ENCODE results near the gene FRMPD1.
A peak's percentile ranks its signal among the peaks of the same experiment; 100 is the strongest.

FRMPD1 gene

GRCh38 chr9:37788332-37788731 is 137.6 kb downstream of the FRMPD1 start:
- peak; percentile 79 to 81 for DNase-seq (ENCODE audit: low read depth in 1 of 2, low spot score in 1 of 2)
- H3K27ac ChIP-seq (replicated peaks) = peak overlapping the region; percentile 71
- TF ChIP-seq GABPA (IDR thresholded peaks at IDR 0.05; ENCODE audit: low read depth) (no peak), POLR2AphosphoS5 (IDR thresholded peaks at IDR 0.05; ENCODE audit: low read depth) (peak; percentile 32; the same call in 1 of the 2 replicates), REST (IDR thresholded peaks at IDR 0.05; ENCODE audit: insufficient replicate concordance, low read depth) (no peak), SPI1 (IDR thresholded peaks at IDR 0.05; ENCODE audit: borderline replicate concordance, low read depth) (no peak; the same call in 1 of the 2 replicates)
- TF ChIP-seq, protein P1, sequence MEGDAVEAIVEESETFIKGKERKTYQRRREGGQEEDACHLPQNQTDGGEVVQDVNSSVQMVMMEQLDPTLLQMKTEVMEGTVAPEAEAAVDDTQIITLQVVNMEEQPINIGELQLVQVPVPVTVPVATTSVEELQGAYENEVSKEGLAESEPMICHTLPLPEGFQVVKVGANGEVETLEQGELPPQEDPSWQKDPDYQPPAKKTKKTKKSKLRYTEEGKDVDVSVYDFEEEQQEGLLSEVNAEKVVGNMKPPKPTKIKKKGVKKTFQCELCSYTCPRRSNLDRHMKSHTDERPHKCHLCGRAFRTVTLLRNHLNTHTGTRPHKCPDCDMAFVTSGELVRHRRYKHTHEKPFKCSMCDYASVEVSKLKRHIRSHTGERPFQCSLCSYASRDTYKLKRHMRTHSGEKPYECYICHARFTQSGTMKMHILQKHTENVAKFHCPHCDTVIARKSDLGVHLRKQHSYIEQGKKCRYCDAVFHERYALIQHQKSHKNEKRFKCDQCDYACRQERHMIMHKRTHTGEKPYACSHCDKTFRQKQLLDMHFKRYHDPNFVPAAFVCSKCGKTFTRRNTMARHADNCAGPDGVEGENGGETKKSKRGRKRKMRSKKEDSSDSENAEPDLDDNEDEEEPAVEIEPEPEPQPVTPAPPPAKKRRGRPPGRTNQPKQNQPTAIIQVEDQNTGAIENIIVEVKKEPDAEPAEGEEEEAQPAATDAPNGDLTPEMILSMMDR (IDR thresholded peaks at IDR 0.05; ENCODE audit: insufficient read depth, low read length) = no peak

GRCh38 chr9:37790096-37790495 is 139.3 kb downstream of the FRMPD1 start:
- Histone ChIP-seq H3K27ac (replicated peaks) (no peak overlapping the region), H3K27me3 (ENCODE audit: insufficient read depth, poor library complexity, severe bottlenecking) (no peaks in the 10 kb centered on the region), H3K4me3 (replicated peaks; ENCODE audit: insufficient read depth, low read length) (no peak overlapping the region)
- DNase-seq (ENCODE audit: low read depth in 1 of 2, low spot score in 1 of 2) = no peak
- TF ChIP-seq GABPA (IDR thresholded peaks at IDR 0.05; ENCODE audit: low read depth) (no peak), POLR2AphosphoS5 (IDR thresholded peaks at IDR 0.05; ENCODE audit: low read depth) (no peak), REST (IDR thresholded peaks at IDR 0.05; ENCODE audit: insufficient replicate concordance, low read depth) (no peak), SPI1 (IDR thresholded peaks at IDR 0.05; ENCODE audit: borderline replicate concordance, low read depth) (no peak)
- TF ChIP-seq, protein P1 (IDR thresholded peaks at IDR 0.05; ENCODE audit: insufficient read depth, low read length) = no peak

More at GRCh38 chr9:37788332-37788731, 137.6 kb downstream of the FRMPD1 start:
- H3K27me3 ChIP-seq (ENCODE audit: insufficient read depth, poor library complexity, severe bottlenecking) = no peaks in the 10 kb centered on the region
- H3K4me3 ChIP-seq (replicated peaks; ENCODE audit: insufficient read depth, low read length) = no peak overlapping the region

DNA sequence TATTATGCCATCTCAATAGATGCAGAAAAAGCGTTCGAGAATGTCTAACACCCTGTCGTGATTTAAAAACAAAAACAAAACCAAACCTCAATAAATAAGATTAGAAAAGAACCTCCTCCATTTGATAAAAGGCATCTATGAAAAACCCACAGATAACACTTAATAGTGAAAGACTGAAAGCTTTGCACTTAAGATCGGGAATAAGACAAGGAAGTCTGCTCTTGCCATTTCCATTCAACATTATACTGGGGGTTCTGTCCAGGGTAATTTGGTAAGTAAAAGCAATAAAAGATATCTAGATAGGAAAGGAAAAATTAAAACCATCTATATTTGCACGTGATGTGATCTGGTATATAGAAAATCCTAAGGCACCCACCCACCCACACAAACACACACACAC is 141.4 kb downstream of the FRMPD1 start:
- Histone ChIP-seq H3K27ac (replicated peaks) (no peak overlapping the region), H3K4me3 (replicated peaks; ENCODE audit: insufficient read depth, low read length) (no peak overlapping the region)
- no peak for TF ChIP-seq SPI1 (IDR thresholded peaks at IDR 0.05; ENCODE audit: borderline replicate concordance, low read depth)
- no peak for TF ChIP-seq REST (IDR thresholded peaks at IDR 0.05; ENCODE audit: insufficient replicate concordance, low read depth)
- TF ChIP-seq POLR2AphosphoS5 (IDR thresholded peaks at IDR 0.05; ENCODE audit: low read depth) = no peak

More for the DNA sequence above, 141.4 kb downstream of the FRMPD1 start:
- no peaks in the 10 kb centered on the region for H3K27me3 ChIP-seq (ENCODE audit: insufficient read depth, poor library complexity, severe bottlenecking)
- DNase-seq (ENCODE audit: low read depth in 1 of 2, low spot score in 1 of 2) = no peak

All from HL-60 (cell line).